ENCODE measurements around the gene SMARCC2. TPM values are rescaled to one million over a fixed set of nuclear protein-coding genes. Genes with fewer than 3 reads are reported as not detected.

SMARCC2 gene
- 100 to 1,000 TPM; 192 to 199 TPM for total RNA-seq
- 10 to 100 TPM; 27.0 to 90.9 TPM for polyA plus RNA-seq

DNA sequence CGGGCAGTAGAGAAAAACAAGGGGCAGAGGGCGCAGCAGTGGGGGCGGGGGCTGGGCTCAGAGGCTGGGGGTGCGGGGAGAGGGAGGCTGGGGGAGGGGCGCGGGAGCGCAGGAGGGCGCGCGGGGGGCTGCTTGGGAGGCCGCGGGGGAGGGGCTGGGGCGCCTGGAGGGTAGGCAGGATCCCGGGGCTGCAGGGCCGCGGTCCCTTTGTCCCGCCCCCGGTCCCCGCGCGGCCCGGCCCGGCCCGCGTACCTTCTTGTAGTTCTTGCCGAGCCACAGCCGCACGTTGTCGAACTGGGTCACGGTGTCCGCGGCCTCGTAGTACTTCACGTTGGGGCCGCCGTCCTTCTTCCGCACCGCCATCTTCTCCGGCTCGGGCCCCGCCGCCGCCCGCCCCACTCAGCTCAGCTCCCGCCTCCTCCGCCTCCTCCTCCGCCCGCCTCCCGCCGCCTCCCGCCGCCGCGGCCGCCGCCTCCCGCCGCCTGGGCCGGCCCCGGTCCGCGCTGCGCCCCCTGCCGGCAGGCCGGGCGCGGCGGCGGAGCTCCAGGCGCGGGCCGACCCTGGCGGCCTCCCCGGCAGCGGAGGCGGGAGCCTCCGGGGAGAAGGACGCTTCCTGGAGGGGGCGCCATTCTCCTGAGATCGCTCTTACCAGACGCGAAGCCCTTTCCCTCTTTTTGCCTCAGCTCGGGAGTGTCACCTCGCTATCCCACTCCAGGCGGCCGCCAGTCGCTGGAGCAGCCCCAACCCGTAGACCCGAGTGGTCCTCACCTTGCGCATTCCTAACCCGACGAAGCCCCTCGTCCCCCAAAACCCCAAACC lies at the start of gene SMARCC2:
SMARCC2 (minus strand) TSS at position 385 of the 819 bp plus-strand sequence; CDS start at position 363, 22 bp downstream.
- intact Hi-C loops (cut with micrococcal nuclease) = loop anchor here (1.0 to 2.0 kb wide), 5 partner anchors 63 to 451 kb away; partner anchors contain the start of gene COQ10A
- Histone ChIP-seq H3K27me3 (ENCODE audit: insufficient read depth, low read length) (no peaks in the 10 kb centered on the region), H3K4me3 (ENCODE audit: low read length in 2 of 2) (peak within 1 kb of the TSS; percentile 87 to 93), H3K4me1 (ENCODE audit: insufficient read depth, low read length) (peaks cover 24% of the 10 kb centered on the region), H3K9me3 (ENCODE audit: control insufficient read depth in 1 of 2, low read length in 2 of 2) (no peaks in the 10 kb centered on the region), H3K36me3 (ENCODE audit: insufficient read depth, low read length) (peaks cover 22% of the 10 kb centered on the region), H3K27ac (ENCODE audit: low read depth, low read length) (peak within 1 kb of the TSS; percentile 91)
- peak within 1 kb of the TSS; percentile 94 to 98 (median 96) for H3K4me3 Mint-ChIP-seq
- peaks cover 27 to 54% (median 43%) of the 10 kb centered on the region in 4 donors for H3K4me1 Mint-ChIP-seq
- DNase-seq = peak; percentile 84 to 88 (median 85)
- H3K36me3 Mint-ChIP-seq = peaks cover 12 to 50% of the 10 kb centered on the region in 2 donors
- H3K9me3 Mint-ChIP-seq = peaks cover 0 to 3% (median 0%) of the 10 kb centered on the region in 8 donors
- ChIA-PET POLR2A (ENCODE audit: partially characterized antibody) (interaction anchor here (0.6 to 6.2 kb wide), 50 partner anchors 8 to 499 kb away, joined by 3 to 245 read pairs (median 6); partner anchors contain the start of genes ANKRD52, CNPY2, COQ10A and ERBB3), CTCF (ENCODE audit: partially characterized antibody) (interaction anchor here (0.7 to 6.4 kb wide), 52 partner anchors 8 to 451 kb away, joined by 3 to 264 read pairs (median 5); partner anchors contain the start of genes ANKRD52, CNPY2, ESYT1 and MYL6)
- peaks cover 0 to 2% of the 10 kb centered on the region in 2 donors for H3K27me3 Mint-ChIP-seq
- peak within 1 kb of the TSS; percentile 97 to 100 (median 98) for H3K27ac Mint-ChIP-seq

DNA sequence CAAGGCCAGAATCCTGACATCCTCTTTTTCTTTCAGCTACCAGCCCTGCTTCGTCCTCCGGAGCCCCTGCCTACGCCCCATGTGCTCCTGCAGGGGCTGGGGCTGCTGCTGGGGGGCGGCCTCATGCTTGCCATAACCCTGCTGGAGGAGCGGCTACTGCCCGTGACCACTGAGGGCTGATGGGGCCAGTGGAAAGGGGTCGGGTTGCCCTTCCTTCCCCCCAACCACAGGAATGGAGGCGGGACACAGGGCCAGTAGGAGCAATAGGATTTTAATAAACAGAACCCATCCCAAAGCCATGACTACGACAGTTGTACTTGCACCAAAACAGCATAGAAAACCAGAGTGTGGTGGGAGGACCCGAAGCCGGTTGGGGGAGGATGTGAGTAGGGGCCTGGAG lies 48.3 kb upstream of the SMARCC2 start:
- no peak overlapping the region for H3K4me3 ChIP-seq (ENCODE audit: low read length in 2 of 2)
- intact Hi-C loops (cut with micrococcal nuclease) = no loop called here
- Mint-ChIP-seq H3K27ac (no peak overlapping the region), H3K9me3 (peaks cover 0 to 4% (median 0%) of the 10 kb centered on the region in 8 donors), H3K36me3 (peaks cover 0 to 38% of the 10 kb centered on the region in 2 donors), H3K27me3 (no peaks in the 10 kb centered on the region), H3K4me3 (no peak overlapping the region), H3K4me1 (no peaks in the 10 kb centered on the region)
- no peaks in the 10 kb centered on the region for H3K27me3 ChIP-seq (ENCODE audit: insufficient read depth, low read length)
- H3K36me3 ChIP-seq (ENCODE audit: insufficient read depth, low read length) = peaks cover 20% of the 10 kb centered on the region
- no peaks in the 10 kb centered on the region for H3K9me3 ChIP-seq (ENCODE audit: control insufficient read depth in 1 of 2, low read length in 2 of 2)
- ChIA-PET CTCF (ENCODE audit: partially characterized antibody) (no interaction called here), POLR2A (ENCODE audit: partially characterized antibody) (no interaction called here)
- no peak for DNase-seq
- H3K27ac ChIP-seq (ENCODE audit: low read depth, low read length) = no peak overlapping the region
- no peaks in the 10 kb centered on the region for H3K4me1 ChIP-seq (ENCODE audit: insufficient read depth, low read length)

DNA sequence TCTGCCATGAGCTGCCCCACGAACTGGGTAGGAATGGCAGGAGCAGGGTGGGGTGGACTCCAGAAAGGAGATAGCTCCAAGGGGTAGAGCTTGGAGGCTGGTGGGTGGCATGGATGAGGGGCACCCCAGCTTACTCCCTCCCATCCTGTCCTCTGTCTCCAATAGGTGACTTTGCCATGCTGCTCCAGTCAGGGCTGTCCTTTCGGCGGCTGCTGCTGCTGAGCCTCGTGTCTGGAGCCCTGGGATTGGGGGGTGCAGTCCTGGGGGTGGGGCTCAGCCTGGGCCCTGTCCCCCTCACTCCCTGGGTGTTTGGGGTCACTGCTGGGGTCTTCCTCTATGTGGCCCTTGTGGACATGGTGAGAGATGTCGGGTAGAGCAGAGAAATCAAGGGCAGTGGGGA lies 47.7 kb upstream of the SMARCC2 start:
- H3K27me3 Mint-ChIP-seq = no peaks in the 10 kb centered on the region
- peaks cover 14% of the 10 kb centered on the region for H3K36me3 ChIP-seq (ENCODE audit: insufficient read depth, low read length)
- intact Hi-C loops (cut with micrococcal nuclease) = no loop called here
- ChIA-PET POLR2A (ENCODE audit: partially characterized antibody) (interaction anchor here (1.1 to 1.4 kb wide), 2 partner anchors 15 to 21 kb away, joined by 3 to 5 read pairs; partner anchors contain the start of genes ANKRD52 and RNF41), CTCF (ENCODE audit: partially characterized antibody) (interaction anchor here (1.3 kb wide), 1 partner anchor 118 kb away, joined by 3 read pairs; no protein-coding TSS in a partner anchor)
- H3K27ac ChIP-seq (ENCODE audit: low read depth, low read length) = no peak overlapping the region
- H3K9me3 Mint-ChIP-seq = peaks cover 0 to under 1% (median 0%) of the 10 kb centered on the region in 8 donors
- H3K9me3 ChIP-seq (ENCODE audit: control insufficient read depth in 1 of 2, low read length in 2 of 2) = no peaks in the 10 kb centered on the region
- no peaks in the 10 kb centered on the region for H3K4me1 Mint-ChIP-seq
- DNase-seq = no peak
- H3K4me1 ChIP-seq (ENCODE audit: insufficient read depth, low read length) = no peaks in the 10 kb centered on the region
- H3K36me3 Mint-ChIP-seq = peaks cover 0 to 33% of the 10 kb centered on the region in 2 donors
- H3K4me3 Mint-ChIP-seq = no peak overlapping the region
- peak overlapping the region in 1 of 7 donors; percentile 23 for H3K27ac Mint-ChIP-seq
- H3K27me3 ChIP-seq (ENCODE audit: insufficient read depth, low read length) = no peaks in the 10 kb centered on the region
- no peak overlapping the region for H3K4me3 ChIP-seq (ENCODE audit: low read length in 2 of 2)

DNA sequence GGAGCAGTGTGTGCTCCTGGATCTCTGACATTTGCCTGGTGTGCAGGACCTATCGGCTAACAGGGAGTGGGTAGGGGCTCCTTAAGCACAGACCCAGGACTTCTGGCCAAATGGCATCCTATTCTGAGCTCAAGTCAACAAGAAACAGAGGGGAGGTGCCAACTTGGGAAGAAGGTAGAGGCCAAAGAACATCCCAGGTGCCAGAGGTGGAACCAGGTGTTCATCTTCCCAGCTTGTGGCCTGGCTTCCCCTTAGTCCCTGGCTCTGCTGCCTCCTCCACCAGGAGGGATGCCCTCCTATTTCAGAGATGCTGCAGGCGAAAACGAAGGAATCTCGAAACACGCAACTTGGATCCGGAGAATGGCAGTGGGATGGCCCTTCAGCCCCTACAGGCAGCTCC lies 46.8 kb upstream of the SMARCC2 start:
- Histone ChIP-seq H3K36me3 (ENCODE audit: insufficient read depth, low read length) (peaks cover 5% of the 10 kb centered on the region), H3K27me3 (ENCODE audit: insufficient read depth, low read length) (no peaks in the 10 kb centered on the region), H3K27ac (ENCODE audit: low read depth, low read length) (no peak overlapping the region), H3K4me1 (ENCODE audit: insufficient read depth, low read length) (no peaks in the 10 kb centered on the region), H3K4me3 (ENCODE audit: low read length in 2 of 2) (no peak overlapping the region), H3K9me3 (ENCODE audit: control insufficient read depth in 1 of 2, low read length in 2 of 2) (no peaks in the 10 kb centered on the region)
- peaks cover 0 to 24% of the 10 kb centered on the region in 2 donors for H3K36me3 Mint-ChIP-seq
- ChIA-PET CTCF (ENCODE audit: partially characterized antibody) (interaction anchor here (1.3 to 2.0 kb wide), 2 partner anchors 118 to 228 kb away, joined by 3 to 5 read pairs; no protein-coding TSS in a partner anchor), POLR2A (ENCODE audit: partially characterized antibody) (interaction anchor here (0.8 to 1.4 kb wide), 3 partner anchors 9 to 22 kb away, joined by 3 to 5 read pairs (median 3); partner anchors contain the start of genes ANKRD52 and RNF41)
- H3K4me1 Mint-ChIP-seq = no peaks in the 10 kb centered on the region
- H3K9me3 Mint-ChIP-seq = no peaks in the 10 kb centered on the region
- H3K27me3 Mint-ChIP-seq = no peaks in the 10 kb centered on the region
- no peak for DNase-seq
- H3K27ac Mint-ChIP-seq = no peak overlapping the region
- no peak overlapping the region for H3K4me3 Mint-ChIP-seq
- intact Hi-C loops (cut with micrococcal nuclease) = no loop called here

DNA sequence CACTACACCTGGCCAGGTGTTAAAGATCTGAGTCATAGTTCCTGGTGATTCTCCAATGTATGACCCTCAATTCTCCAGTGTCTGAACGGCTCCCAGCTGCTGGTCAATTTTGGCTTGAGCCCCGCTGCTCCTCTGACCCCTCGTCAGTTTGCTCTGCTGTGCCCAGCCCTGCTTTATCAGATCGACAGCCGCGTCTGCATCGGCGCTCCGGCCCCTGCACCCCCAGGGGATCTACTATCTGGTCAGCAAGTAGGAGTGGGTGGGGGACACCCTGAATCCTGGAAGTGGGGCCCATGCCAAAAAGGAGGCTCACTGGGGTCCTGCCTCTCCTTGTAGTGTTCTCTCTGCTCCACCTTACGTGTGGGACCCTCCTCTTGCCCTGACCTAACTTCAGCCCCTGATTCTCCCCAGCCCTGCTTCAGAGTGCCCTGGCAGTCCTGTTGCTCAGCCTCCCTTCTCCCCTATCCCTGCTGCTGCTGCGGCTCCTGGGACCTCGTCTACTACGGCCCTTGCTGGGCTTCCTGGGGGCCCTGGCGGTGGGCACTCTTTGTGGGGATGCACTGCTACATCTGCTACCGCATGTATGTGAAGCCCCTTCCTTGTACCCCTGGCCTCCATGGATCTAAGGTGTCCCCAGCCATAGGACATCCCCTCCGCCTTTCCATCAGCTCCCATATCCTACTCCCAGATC lies 45.6 kb upstream of the SMARCC2 start:
- Histone ChIP-seq H3K27ac (ENCODE audit: low read depth, low read length) (no peak overlapping the region), H3K27me3 (ENCODE audit: insufficient read depth, low read length) (no peaks in the 10 kb centered on the region), H3K36me3 (ENCODE audit: insufficient read depth, low read length) (no peaks in the 10 kb centered on the region), H3K4me1 (ENCODE audit: insufficient read depth, low read length) (no peaks in the 10 kb centered on the region), H3K9me3 (ENCODE audit: control insufficient read depth in 1 of 2, low read length in 2 of 2) (no peaks in the 10 kb centered on the region), H3K4me3 (ENCODE audit: low read length in 2 of 2) (no peak overlapping the region)
- Mint-ChIP-seq H3K27me3 (no peaks in the 10 kb centered on the region), H3K27ac (peak overlapping the region in 4 of 7 donors; percentile 20 to 71 (median 52)), H3K4me3 (no peak overlapping the region), H3K9me3 (peaks cover 0 to 2% (median 0%) of the 10 kb centered on the region in 8 donors), H3K36me3 (peaks cover 0 to 17% of the 10 kb centered on the region in 2 donors), H3K4me1 (no peaks in the 10 kb centered on the region)
- ChIA-PET CTCF (ENCODE audit: partially characterized antibody) (interaction anchor here (0.7 to 2.0 kb wide), 3 partner anchors 116 to 469 kb away, joined by 4 to 5 read pairs (median 5); partner anchors contain the start of gene ZC3H10), POLR2A (ENCODE audit: partially characterized antibody) (no interaction called here)
- intact Hi-C loops (cut with micrococcal nuclease) = no loop called here
- no peak for DNase-seq

DNA sequence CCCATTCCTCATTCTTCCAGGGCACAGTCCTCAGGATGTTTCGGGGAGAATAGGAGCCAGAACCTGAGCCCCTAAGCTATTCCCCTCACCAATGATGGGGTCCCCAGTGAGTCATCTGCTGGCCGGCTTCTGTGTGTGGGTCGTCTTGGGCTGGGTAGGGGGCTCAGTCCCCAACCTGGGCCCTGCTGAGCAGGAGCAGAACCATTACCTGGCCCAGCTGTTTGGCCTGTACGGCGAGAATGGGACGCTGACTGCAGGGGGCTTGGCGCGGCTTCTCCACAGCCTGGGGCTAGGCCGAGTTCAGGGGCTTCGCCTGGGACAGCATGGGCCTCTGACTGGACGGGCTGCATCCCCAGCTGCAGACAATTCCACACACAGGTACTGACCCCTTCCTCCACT lies 41.9 kb upstream of the SMARCC2 start:
- no peak for DNase-seq
- H3K27me3 ChIP-seq (ENCODE audit: insufficient read depth, low read length) = no peaks in the 10 kb centered on the region
- peak overlapping the region in 1 of 8 donors; percentile 64 for H3K4me3 Mint-ChIP-seq
- no peaks in the 10 kb centered on the region for H3K27me3 Mint-ChIP-seq
- no peaks in the 10 kb centered on the region for H3K4me1 ChIP-seq (ENCODE audit: insufficient read depth, low read length)
- H3K36me3 Mint-ChIP-seq = peaks cover 0 to 9% of the 10 kb centered on the region in 2 donors
- no peak overlapping the region for H3K27ac ChIP-seq (ENCODE audit: low read depth, low read length)
- POLR2A ChIA-PET (ENCODE audit: partially characterized antibody) = interaction anchor here (0.7 kb wide), 2 partner anchors 41 to 218 kb away, joined by 3 read pairs; no protein-coding TSS in a partner anchor
- no peaks in the 10 kb centered on the region for H3K9me3 ChIP-seq (ENCODE audit: control insufficient read depth in 1 of 2, low read length in 2 of 2)
- H3K4me3 ChIP-seq (ENCODE audit: low read length in 2 of 2) = no peak overlapping the region
- CTCF ChIA-PET (ENCODE audit: partially characterized antibody) = interaction anchor here (0.7 to 1.1 kb wide), 3 partner anchors 9 to 749 kb away, joined by 3 to 5 read pairs (median 3); partner anchors contain the start of genes RNF41 and SMARCC2
- H3K9me3 Mint-ChIP-seq = peaks cover 0 to 2% (median 0%) of the 10 kb centered on the region in 8 donors
- H3K27ac Mint-ChIP-seq = no peak overlapping the region
- peaks cover 0 to 1% (median 0%) of the 10 kb centered on the region in 4 donors for H3K4me1 Mint-ChIP-seq
- no peaks in the 10 kb centered on the region for H3K36me3 ChIP-seq (ENCODE audit: insufficient read depth, low read length)
- intact Hi-C loops (cut with micrococcal nuclease) = no loop called here
